GM18909 (cell line): ENCODE data around the gene PTPMT1.
"Not testable (repeated sequence)": the region's sequence is repeated elsewhere in the genome, so short reads cannot be mapped to it uniquely, and the experiment has no call there.

ENCODE experiments used
- ATAC-seq: cut with Tn5 transposase; IDR thresholded peaks from one replicate; pipeline ENCODE4 v1.9.1; 2021; ENCODE audit warnings: mild to moderate bottlenecking; ENCODE audit not compliant: unreplicated experiment, poor library complexity

PTPMT1 gene

GRCh38 chr11:47545298-47545697 is 20.1 kb upstream of the PTPMT1 start:
- no peak for ATAC-seq

GRCh38 chr11:47546274-47546673 is 19.1 kb upstream of the PTPMT1 start:
- ATAC-seq = not testable (repeated sequence)

GRCh38 chr11:47550288-47551047 is 14.9 kb upstream of the PTPMT1 start:
- no peak for ATAC-seq

GRCh38 chr11:47551086-47551485 is 14.3 kb upstream of the PTPMT1 start:
- no peak for ATAC-seq

GRCh38 chr11:47552056-47552565 is 13.3 kb upstream of the PTPMT1 start:
- ATAC-seq = no peak

GRCh38 chr11:47552566-47553405 is 12.6 kb upstream of the PTPMT1 start, which contains the start of gene CELF1:
Gene CELF1 (minus strand): TSS chr11:47553132. CDS start chr11:47499523, 53,609 bp downstream.
- ATAC-seq = peak; percentile 94

GRCh38 chr11:47553406-47553743 is 12.0 kb upstream of the PTPMT1 start:
- peak; percentile 32 for ATAC-seq

- not testable (repeated sequence) for ATAC-seq
These were observed 8.4 kb upstream of the PTPMT1 start for GRCh38 chr11:47557004-47557403.

GRCh38 chr11:47558695-47559094 is 6.7 kb upstream of the PTPMT1 start:
- ATAC-seq = no peak

- no peak for ATAC-seq
These were observed 5.0 kb upstream of the PTPMT1 start for GRCh38 chr11:47560426-47560825.

GRCh38 chr11:47562393-47562792 is 3.0 kb upstream of the PTPMT1 start:
- not testable (repeated sequence) for ATAC-seq

GRCh38 chr11:47564366-47564765 is 1.0 kb upstream of the PTPMT1 start:
- not testable (repeated sequence) for ATAC-seq

- peak; percentile 26 for ATAC-seq
These were observed 463 bp upstream of the PTPMT1 start for GRCh38 chr11:47564933-47565339.

- ATAC-seq = no peak
These were observed 825 bp downstream of the PTPMT1 start for GRCh38 chr11:47566149-47566698.

- no peak for ATAC-seq
These were observed 4.2 kb downstream of the PTPMT1 start for GRCh38 chr11:47569646-47570045.

- no peak for ATAC-seq
These were observed 5.4 kb downstream of the PTPMT1 start for GRCh38 chr11:47570651-47571356.

GRCh38 chr11:47571357-47571729 is 5.9 kb downstream of the PTPMT1 start:
- ATAC-seq = no peak

- ATAC-seq = no peak
These were observed 6.5 kb downstream of the PTPMT1 start for GRCh38 chr11:47571895-47572294.

- ATAC-seq = no peak
These were observed 7.4 kb downstream of the PTPMT1 start for GRCh38 chr11:47572715-47573255.

- no peak for ATAC-seq
These were observed 7.9 kb downstream of the PTPMT1 start for GRCh38 chr11:47573321-47573720.
